Sigmoid colon (tissue), 7 donors: ENCODE measurements around the gene ODAD3. TPM values are rescaled to one million over a fixed set of nuclear protein-coding genes. Genes with fewer than 3 reads are reported as not detected.

Experiments
- DNase-seq: peaks from one replicate; pipeline ENCODE4 v3.0.0-alpha.2; 2019
- H3K27ac ChIP-seq, 4 donors: fragments of 200-600 bp; sonication (generic); one replicate each; pipeline ENCODE4 v1.5.1; 2016 to 2019; ENCODE audit warnings: mild to moderate bottlenecking in 1 of 4
- H3K27me3 ChIP-seq, 3 donors: fragments of 200-600 bp; sonication (generic); one replicate each; pipeline ENCODE4 v1.5.1; 2019; ENCODE audit warnings: mild to moderate bottlenecking in 1 of 3
- H3K36me3 ChIP-seq, 4 donors: fragments of 200-600 bp; sonication (generic); one replicate each; pipeline ENCODE4 v1.5.1; 2016 to 2019
- H3K4me1 ChIP-seq, 4 donors: fragments of 200-600 bp; sonication (generic); one replicate each; pipeline ENCODE4 v1.5.1; 2017 to 2019
- H3K4me3 ChIP-seq, 4 donors: fragments of 200-600 bp; sonication (generic); one replicate each; pipeline ENCODE4 v1.5.1; 2017 to 2019; ENCODE audit warnings: mild to moderate bottlenecking in 2 of 4, moderate library complexity in 1 of 4
- H3K9me3 ChIP-seq, 4 donors: fragments of 200-600 bp in 3 of 4; sonication (generic) in 3 of 4; one replicate each; pipeline versions ENCODE4 v1.5.1 to v1.6.1; 2013 to 2019
- EP300 ChIP-seq, 4 donors: sonication (generic); formaldehyde crosslinking; IDR thresholded peaks; one replicate each; pipeline ENCODE4 v1.6.1; 2017; ENCODE audit warnings: antibody characterized with exemption in 4 of 4
- POLR2A ChIP-seq, 2 donors: fragments of 450-650 bp; IDR thresholded peaks; one replicate each; pipeline ENCODE4 v1.6.1; 2016; ENCODE audit warnings: antibody characterized with exemption in 2 of 2, mild to moderate bottlenecking in 2 of 2, moderate library complexity in 2 of 2
- POLR2AphosphoS5 ChIP-seq, 4 donors: sonication (generic); formaldehyde crosslinking; IDR thresholded peaks; one replicate each; pipeline ENCODE4 v1.6.1; 2017; ENCODE audit warnings: antibody characterized with exemption in 4 of 4
- WGBS, 2 donors: extraction: QIAGEN DNeasy Blood & Tissue Kit; methylation state at CpG; one replicate each; pipeline ENCODE4 v1.1.7; 2013; 5-methylcytosine and 5-hydroxymethylcytosine counted together
- intact Hi-C: fragments of 100-400 bp; cut with DNase I; formaldehyde crosslinking; loops from one replicate; pipeline ENCODE4 v1.15.1; 2023
- polyA plus RNA-seq, 3 donors: library from polyadenylated mRNA; stranded (reverse); fragments of 200-250 nt; gene quantifications; one replicate each; pipeline ENCODE4 v1.2.3, GENCODE V29; 2013
- total RNA-seq, 4 donors: library from RNA; depleted of rRNA; stranded (reverse); fragments of >200 nt; gene quantifications; one replicate each; pipeline ENCODE4 v1.1.0, GENCODE V29; 2016
- TF ChIP-seq, protein P1 (sequence below), 4 experiments: fragments of 450-650 bp in 3 of 4; fragments of 200-600 bp in 1 of 4; IDR thresholded peaks; one replicate each; pipeline ENCODE4 v1.5.1; 2016 to 2019; ENCODE audit warnings: antibody characterized with exemption in 4 of 4, mild to moderate bottlenecking in 3 of 4, moderate library complexity in 2 of 4
- donor health status: healthy with polysubstance abuse.
- donor health status: Bipolar disorder and iron deficiency.
- donor health status: healthy.

ODAD3 gene
- total and polyA plus RNA-seq, 7 donors = 0.29 to 1.4 TPM; not detected in 5

DNA sequence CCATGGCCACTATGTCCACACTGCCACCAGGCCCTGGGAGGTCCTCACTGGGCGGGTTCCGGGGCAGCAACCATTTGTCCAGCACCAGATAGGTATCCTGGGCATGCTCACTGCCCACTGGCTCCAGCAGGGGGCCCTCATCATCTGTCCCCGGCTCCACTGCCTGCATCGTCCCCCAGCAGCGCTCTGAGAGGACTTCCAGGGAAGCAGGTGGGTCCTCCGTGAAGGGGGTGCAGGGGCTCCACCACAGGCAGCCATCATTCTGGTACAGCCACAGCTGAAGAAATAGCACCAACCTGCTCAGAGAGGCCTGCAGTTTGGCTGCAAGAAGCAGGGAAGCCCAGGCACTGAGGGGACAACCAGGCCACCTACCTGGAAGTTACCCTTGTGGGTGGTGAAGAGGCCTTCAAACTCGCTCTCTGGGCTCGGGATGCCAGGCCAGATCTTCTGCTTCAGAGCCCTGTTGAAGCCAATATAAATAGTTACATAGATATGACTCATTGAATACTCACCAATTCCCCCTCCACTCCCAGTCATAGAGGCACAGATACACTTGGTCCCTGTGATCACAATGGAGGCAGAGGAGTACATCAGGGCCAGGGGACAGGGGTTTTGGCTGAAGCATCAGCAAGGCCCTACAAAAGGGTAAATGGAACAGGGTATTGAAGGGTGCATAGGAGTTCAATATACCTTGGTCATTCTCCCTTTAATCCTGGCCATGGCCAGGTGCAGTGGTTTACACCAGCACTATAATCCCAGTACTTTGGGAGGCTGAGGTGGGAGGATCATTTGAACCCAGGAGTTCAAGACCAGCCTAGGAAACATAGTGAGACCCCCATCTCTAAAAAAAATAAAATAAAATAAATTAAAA is 56.4 kb downstream of the ODAD3 start:
- peaks cover 14 to 23% (median 22%) of the 10 kb centered on the region in 3 donors for H3K27me3 ChIP-seq
- TF ChIP-seq, protein P1, sequence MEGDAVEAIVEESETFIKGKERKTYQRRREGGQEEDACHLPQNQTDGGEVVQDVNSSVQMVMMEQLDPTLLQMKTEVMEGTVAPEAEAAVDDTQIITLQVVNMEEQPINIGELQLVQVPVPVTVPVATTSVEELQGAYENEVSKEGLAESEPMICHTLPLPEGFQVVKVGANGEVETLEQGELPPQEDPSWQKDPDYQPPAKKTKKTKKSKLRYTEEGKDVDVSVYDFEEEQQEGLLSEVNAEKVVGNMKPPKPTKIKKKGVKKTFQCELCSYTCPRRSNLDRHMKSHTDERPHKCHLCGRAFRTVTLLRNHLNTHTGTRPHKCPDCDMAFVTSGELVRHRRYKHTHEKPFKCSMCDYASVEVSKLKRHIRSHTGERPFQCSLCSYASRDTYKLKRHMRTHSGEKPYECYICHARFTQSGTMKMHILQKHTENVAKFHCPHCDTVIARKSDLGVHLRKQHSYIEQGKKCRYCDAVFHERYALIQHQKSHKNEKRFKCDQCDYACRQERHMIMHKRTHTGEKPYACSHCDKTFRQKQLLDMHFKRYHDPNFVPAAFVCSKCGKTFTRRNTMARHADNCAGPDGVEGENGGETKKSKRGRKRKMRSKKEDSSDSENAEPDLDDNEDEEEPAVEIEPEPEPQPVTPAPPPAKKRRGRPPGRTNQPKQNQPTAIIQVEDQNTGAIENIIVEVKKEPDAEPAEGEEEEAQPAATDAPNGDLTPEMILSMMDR (IDR thresholded peaks at IDR 0.05) = peak in 3 of 4 experiments; percentile 13 to 49 (median 35)
- no peak for TF ChIP-seq POLR2A (IDR thresholded peaks at IDR 0.05)
- H3K27ac ChIP-seq = peak overlapping the region; percentile 51 to 91 (median 68)
- H3K9me3 ChIP-seq = no peaks in the 10 kb centered on the region
- intact Hi-C loops = loop anchor here (10.0 kb wide), 2 partner anchors 216 to 244 kb away; partner anchors contain the start of gene ZNF627
- H3K4me3 ChIP-seq = no peak overlapping the region
- peaks cover 2 to 80% (median 74%) of the 10 kb centered on the region in 4 donors for H3K4me1 ChIP-seq
- 52 to 64% methylated on average over 8 of the region's 8 CpGs for WGBS, 2 donors
- no peak for DNase-seq
- no peaks in the 10 kb centered on the region for H3K36me3 ChIP-seq

DNA sequence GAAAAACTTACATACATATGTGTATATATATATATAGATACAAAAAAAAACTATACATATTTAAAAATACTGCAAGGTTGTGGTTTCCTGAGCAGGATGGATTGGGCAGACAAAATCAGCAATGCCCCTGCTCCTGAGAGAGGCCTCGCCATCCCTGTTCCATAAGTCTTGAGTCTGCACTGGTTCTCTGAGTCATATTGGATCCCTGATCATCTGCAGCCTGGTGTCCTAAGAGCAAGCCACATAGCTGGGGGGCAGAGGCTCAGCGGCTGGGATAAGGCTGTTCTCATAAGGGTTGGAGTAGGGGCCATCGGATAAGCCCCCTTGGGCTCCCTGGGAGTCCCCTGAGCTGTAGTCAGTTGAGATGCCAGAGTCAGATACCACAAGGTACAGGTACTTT is 57.2 kb downstream of the ODAD3 start:
- H3K4me1 ChIP-seq = peaks cover 2 to 72% (median 66%) of the 10 kb centered on the region in 4 donors
- intact Hi-C loops = loop anchor here (10.0 kb wide), 2 partner anchors 217 to 243 kb away; partner anchors contain the start of gene ZNF627
- no peaks in the 10 kb centered on the region for H3K36me3 ChIP-seq
- no peaks in the 10 kb centered on the region for H3K9me3 ChIP-seq
- H3K4me3 ChIP-seq = no peak overlapping the region
- TF ChIP-seq EP300 (IDR thresholded peaks at IDR 0.05) = no peak
- no peak for TF ChIP-seq POLR2A (IDR thresholded peaks at IDR 0.05)
- TF ChIP-seq, protein P1 (IDR thresholded peaks at IDR 0.05) = no peak
- WGBS, 2 donors = 94 to 95% methylated on average over 3 of the region's 3 CpGs
- peak overlapping the region; percentile 51 to 91 (median 68) for H3K27ac ChIP-seq
- no peak for DNase-seq
- peaks cover 7 to 15% (median 14%) of the 10 kb centered on the region in 3 donors for H3K27me3 ChIP-seq

DNA sequence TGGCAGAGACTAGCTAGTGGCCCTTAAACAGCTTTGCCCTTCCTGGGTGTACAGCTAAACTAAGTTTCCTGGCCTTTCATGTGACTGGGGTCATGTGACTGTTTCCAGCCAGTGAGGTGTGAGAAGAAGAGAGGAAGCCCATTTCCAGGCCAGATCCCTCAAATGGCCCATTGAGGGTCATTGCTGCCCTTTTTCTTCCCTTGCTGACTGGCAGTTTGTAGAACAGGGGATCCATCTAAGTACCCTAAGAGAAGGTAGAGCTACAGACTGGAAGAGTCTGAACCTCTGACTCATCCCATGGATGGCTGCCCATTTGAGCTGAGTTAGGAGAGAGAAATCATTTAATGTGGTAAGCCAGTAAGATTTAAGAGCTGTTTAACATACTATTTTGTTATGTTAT is 57.7 kb downstream of the ODAD3 start:
- TF ChIP-seq, protein P1 (IDR thresholded peaks at IDR 0.05) = no peak
- TF ChIP-seq EP300 (IDR thresholded peaks at IDR 0.05) (no peak), POLR2AphosphoS5 (IDR thresholded peaks at IDR 0.05) (no peak), POLR2A (IDR thresholded peaks at IDR 0.05) (no peak)
- DNase-seq = peak; percentile 85
- H3K27ac ChIP-seq = peak overlapping the region; percentile 51 to 91 (median 68)
- H3K4me3 ChIP-seq = no peak overlapping the region
- peaks cover 5 to 9% (median 9%) of the 10 kb centered on the region in 3 donors for H3K27me3 ChIP-seq
- H3K9me3 ChIP-seq = no peaks in the 10 kb centered on the region
- H3K4me1 ChIP-seq = peaks cover 2 to 68% (median 61%) of the 10 kb centered on the region in 4 donors
- intact Hi-C loops = loop anchor here (10.0 kb wide), 2 partner anchors 218 to 242 kb away; partner anchors contain the start of gene ZNF627
- no peaks in the 10 kb centered on the region for H3K36me3 ChIP-seq

DNA sequence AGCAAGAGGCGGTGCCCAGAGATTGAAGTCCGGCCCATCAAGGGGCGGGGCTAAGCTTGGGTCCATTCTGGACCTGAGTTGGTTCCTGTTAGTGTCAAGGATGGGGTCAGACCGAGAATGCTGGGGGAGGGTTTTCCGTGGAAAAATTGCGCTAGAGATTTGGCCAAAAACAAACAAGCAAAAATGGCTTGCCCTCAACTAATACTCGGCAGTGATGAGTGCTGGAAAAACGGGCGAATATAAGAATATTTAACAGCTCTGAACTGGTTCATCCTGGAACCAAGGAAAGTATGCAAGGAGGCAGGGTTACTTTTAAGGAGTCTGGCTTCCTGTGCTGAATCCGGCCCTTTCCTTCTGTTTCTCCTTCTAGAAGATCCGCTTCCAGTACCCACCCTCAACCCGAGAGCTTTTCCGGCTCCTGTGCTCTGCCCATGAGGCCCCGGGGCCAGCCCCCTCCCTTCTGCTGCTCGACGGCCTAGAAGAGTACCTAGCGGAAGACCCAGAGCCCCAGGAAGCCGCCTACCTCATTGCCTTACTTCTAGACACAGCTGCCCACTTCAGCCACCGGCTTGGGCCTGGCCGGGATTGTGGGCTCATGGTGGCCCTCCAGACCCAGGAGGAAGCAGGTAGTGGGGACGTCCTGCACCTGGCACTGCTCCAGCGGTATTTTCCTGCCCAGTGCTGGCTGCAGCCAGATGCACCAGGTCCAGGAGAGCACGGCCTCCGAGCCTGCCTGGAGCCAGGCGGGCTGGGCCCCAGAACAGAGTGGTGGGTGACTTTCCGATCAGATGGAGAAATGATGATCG is 59.6 kb downstream of the ODAD3 start:
- H3K4me1 ChIP-seq = peaks cover 2 to 51% (median 49%) of the 10 kb centered on the region in 4 donors

More for the DNA sequence above, 59.6 kb downstream of the ODAD3 start:
- peak overlapping the region; percentile 87 to 95 (median 93) for H3K27ac ChIP-seq
- peak; percentile 84 for DNase-seq
- peak overlapping the region; percentile 37 to 66 (median 59) for H3K4me3 ChIP-seq
- H3K27me3 ChIP-seq = no peaks in the 10 kb centered on the region
- H3K9me3 ChIP-seq = no peaks in the 10 kb centered on the region
- TF ChIP-seq EP300 (IDR thresholded peaks at IDR 0.05) (no peak), POLR2AphosphoS5 (IDR thresholded peaks at IDR 0.05) (peak; percentile 79 to 96 (median 82)), POLR2A (IDR thresholded peaks at IDR 0.05) (peak; percentile 46 to 81)
- intact Hi-C loops = loop anchor here (2.0 to 10.0 kb wide), 3 partner anchors 31 to 241 kb away; partner anchors contain the start of gene ZNF627
- WGBS, 2 donors = 7 to 8% methylated on average over 27 of the region's 27 CpGs
- H3K36me3 ChIP-seq = peaks cover 0 to 4% (median 0%) of the 10 kb centered on the region in 4 donors
